IPS DF 6.9 (cell line): ENCODE measurements around the gene TAX1BP3.

Source experiments
- DNase-seq: peaks from one replicate; pipeline ENCODE4 v3.0.0-alpha.2; 2013; ENCODE audit warnings: low read depth, low spot score
- H3K27ac ChIP-seq: one replicate; pipeline ENCODE4 v1.5.1; 2013; ENCODE audit warnings: low read length, control low read depth
- H3K27me3 ChIP-seq: 2 replicates; pipeline ENCODE4 v1.6.1; 2013; ENCODE audit warnings: mild to moderate bottlenecking, low read length; ENCODE audit not compliant: control insufficient read depth, insufficient read depth
- H3K36me3 ChIP-seq: 2 replicates; pipeline ENCODE4 v1.6.1; 2013; ENCODE audit warnings: low read length; ENCODE audit not compliant: control insufficient read depth, insufficient read depth
- H3K4me1 ChIP-seq: 2 replicates; pipeline ENCODE4 v1.6.1; 2013; ENCODE audit warnings: low read length; ENCODE audit not compliant: control insufficient read depth, insufficient read depth
- H3K4me3 ChIP-seq: 2 replicates; pipeline ENCODE4 v1.5.1; 2013; ENCODE audit warnings: mild to moderate bottlenecking, low read length
- H3K9me3 ChIP-seq: 2 replicates; pipeline ENCODE4 v1.6.1; 2013; ENCODE audit warnings: low read length, inconsistent platforms; ENCODE audit not compliant: control insufficient read depth, insufficient read depth
- WGBS: extraction: QIAGEN DNeasy Blood & Tissue Kit; methylation state at CpG from one replicate; pipeline ENCODE4 v1.1.7; 2013; ENCODE audit warnings: mixed read lengths, missing lambda C conversion rate; ENCODE audit not compliant: insufficient read length, insufficient coverage; 5-methylcytosine and 5-hydroxymethylcytosine counted together

TAX1BP3 gene

DNA sequence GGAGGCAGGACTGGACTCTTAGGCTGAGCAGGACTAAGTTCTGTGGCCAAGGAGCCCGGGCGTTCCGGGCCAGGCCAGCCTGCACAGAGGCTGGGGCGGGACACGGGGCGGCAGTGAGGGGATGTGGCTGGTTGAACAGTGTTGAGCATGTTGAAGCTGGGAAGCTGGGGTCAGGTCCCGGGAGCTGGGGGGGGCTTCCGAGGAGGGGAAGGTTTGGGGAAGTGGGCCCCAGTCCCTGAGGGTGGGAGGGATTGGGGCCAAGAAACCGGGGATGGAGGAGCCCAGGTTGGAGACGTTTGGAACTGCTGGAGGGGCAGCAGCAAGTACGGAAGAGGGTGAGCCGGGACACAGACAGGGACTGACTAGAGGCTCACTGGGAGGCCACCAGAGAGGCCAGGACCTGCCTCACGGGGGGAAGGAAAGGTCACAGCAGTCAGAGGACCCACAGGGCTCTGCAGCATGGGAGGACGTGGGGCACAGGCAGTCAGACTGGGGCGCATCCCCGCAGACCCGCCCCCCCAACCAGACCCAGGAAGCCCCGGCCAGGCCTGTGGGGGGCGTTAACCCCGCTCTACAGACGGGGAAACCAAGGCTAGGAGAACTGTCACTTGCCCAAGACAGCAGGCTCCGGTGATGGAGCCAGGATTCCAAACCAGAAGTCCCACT is 9.5 kb downstream of the TAX1BP3 start:
- no CpG with 5 or more reads among the region's 22 CpGs for WGBS
- Histone ChIP-seq H3K27me3 (no peaks in the 10 kb centered on the region), H3K27ac (no peak overlapping the region), H3K9me3 (no peaks in the 10 kb centered on the region), H3K36me3 (peaks cover 9% of the 10 kb centered on the region; the same call in 1 of the 2 replicates), H3K4me1 (0 out of 2 replicates have a peak, but pooled peaks cover 2% of the 10 kb centered on the region), H3K4me3 (no peak overlapping the region)
- DNase-seq: no peak

DNA sequence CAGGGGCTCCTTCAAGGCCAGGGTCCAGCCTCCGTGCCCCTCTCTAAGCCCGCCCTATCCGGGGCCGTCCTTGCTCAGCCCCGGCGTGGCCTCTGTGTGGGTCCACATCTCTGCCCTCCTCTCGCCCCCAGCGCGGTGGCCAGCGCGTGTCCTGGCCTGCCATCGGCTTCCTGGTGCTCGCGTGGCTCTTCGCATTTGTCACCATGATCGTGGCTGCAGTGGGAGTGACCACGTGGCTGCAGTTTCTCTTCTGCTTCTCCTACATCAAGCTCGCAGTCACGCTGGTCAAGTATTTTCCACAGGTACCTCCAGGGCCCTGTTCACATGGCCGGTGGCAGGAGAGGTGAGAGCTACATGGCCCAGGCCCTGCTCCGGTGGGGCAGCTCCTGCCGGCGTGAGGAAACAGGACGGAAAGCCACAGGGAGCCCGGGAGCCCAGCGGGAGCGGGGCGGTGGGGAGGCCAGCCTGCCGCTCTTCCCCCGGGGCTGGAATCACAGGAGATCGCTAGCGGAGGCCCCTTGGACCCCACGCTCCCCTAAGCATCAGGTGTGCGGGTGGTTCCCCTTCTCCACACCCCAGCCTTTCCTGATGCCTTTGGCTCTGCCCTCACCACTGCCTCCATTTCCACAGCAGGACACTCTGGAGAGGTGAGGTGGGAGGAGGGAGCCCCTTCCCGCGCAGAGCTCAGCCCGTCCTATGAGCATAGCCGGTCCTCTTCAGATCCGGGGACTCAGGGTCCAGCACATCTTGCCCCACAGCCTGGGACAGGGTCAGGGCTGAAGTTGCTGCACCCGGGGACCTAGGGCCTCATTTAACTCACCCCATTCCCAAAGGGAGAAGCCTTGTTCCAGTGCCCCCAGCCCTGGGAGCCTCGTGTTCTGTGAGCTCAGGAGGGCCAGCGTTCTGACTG is 10.2 kb downstream of the TAX1BP3 start:
- Histone ChIP-seq H3K4me1 (0 out of 2 replicates have a peak, but pooled peaks cover 2% of the 10 kb centered on the region), H3K9me3 (no peaks in the 10 kb centered on the region), H3K36me3 (peaks cover 2% of the 10 kb centered on the region; the same call in 1 of the 2 replicates), H3K27me3 (no peaks in the 10 kb centered on the region), H3K4me3 (no peak overlapping the region), H3K27ac (no peak overlapping the region)
- WGBS: no CpG with 5 or more reads among the region's 42 CpGs
- no peak for DNase-seq

DNA sequence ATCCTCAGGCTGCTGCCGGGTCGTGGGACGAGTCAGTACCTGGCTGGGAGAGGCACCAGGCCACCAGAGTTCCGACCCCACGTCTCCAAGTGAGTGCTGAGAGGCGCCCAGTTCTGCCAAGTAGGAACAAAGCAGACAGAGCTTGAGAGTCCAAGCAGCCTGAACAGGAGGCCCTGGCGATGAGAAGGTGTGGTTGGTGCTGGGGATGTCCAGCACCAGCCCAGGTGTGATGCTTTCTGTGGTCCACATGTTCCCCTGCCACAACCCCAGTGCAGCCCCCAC is 10.8 kb downstream of the TAX1BP3 start:
- no peak for DNase-seq
- no peak overlapping the region for H3K4me3 ChIP-seq
- no peaks in the 10 kb centered on the region for H3K36me3 ChIP-seq
- no CpG with 5 or more reads among the region's 7 CpGs for WGBS
- no peak overlapping the region for H3K27ac ChIP-seq
- no peaks in the 10 kb centered on the region for H3K27me3 ChIP-seq
- no peaks in the 10 kb centered on the region for H3K9me3 ChIP-seq
- 0 out of 2 replicates have a peak, but pooled peaks cover 2% of the 10 kb centered on the region for H3K4me1 ChIP-seq

DNA sequence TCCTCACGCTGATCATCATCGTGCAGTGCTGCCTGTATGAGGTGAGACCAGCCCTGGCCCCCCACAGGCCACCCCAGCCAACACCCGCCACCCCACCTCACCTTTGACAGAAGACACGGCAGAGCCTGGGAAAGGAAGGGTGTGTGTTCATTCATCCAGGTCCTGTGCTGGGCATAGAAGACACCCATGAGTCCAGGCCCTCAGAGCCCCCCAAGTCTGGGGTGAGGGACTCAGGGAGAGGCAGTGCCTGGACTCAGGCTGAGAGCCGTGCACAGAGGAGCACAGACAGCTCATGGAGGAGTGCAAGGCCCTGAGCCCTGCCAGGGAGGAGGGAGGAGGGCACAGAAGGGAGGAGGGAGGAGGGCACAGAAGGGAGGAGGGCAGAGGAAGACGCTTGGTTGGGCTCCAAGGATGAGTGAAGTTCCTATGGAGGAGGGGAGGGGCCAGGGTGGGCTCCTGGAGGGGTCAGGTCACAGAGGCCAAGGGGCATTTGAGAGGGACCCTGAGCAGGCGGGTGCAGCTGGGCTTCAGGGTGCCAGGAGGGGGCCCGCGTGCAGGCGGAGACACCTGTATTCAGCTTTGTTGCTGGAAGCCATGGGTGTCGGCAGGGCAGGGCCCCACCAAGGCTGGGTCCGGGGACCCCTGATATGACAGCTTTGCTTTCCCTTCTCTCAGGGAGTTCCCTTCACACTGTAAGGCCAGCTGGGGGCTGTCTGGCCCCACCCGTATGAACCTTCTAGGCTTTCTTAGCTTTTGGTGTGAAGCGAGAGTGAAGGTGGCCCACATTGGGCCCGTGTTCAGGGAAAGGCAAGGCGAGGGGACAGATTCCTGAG is 11.4 kb downstream of the TAX1BP3 start:
- DNase-seq: no peak
- no peaks in the 10 kb centered on the region for H3K9me3 ChIP-seq
- no peak overlapping the region for H3K4me3 ChIP-seq
- no CpG with 5 or more reads among the region's 16 CpGs for WGBS
- H3K27me3 ChIP-seq: no peaks in the 10 kb centered on the region
- no peak overlapping the region for H3K27ac ChIP-seq
- H3K36me3 ChIP-seq: no peaks in the 10 kb centered on the region
- 0 out of 2 replicates have a peak, but pooled peaks cover 2% of the 10 kb centered on the region for H3K4me1 ChIP-seq

DNA sequence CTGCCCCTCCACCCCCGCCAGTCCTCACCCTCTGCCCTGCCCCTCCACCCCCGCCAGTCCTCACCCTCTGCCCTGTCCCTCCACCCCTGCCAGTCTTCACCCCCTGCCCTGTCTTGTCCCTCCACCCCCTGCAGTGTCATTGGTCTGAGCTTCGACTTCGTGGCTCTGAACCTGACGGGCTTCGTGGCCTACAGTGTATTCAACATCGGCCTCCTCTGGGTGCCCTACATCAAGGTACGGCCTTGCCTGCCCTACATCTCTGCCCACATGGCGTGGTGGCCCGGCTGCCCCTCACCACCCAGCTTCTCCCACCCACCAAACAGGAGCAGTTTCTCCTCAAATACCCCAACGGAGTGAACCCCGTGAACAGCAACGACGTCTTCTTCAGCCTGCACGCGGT is 12.0 kb downstream of the TAX1BP3 start:
- Histone ChIP-seq H3K4me1 (0 out of 2 replicates have a peak, but pooled peaks cover 2% of the 10 kb centered on the region), H3K27me3 (no peaks in the 10 kb centered on the region), H3K4me3 (no peak overlapping the region), H3K36me3 (no peaks in the 10 kb centered on the region), H3K27ac (no peak overlapping the region), H3K9me3 (no peaks in the 10 kb centered on the region)
- DNase-seq: no peak
- WGBS: no CpG with 5 or more reads among the region's 16 CpGs

DNA sequence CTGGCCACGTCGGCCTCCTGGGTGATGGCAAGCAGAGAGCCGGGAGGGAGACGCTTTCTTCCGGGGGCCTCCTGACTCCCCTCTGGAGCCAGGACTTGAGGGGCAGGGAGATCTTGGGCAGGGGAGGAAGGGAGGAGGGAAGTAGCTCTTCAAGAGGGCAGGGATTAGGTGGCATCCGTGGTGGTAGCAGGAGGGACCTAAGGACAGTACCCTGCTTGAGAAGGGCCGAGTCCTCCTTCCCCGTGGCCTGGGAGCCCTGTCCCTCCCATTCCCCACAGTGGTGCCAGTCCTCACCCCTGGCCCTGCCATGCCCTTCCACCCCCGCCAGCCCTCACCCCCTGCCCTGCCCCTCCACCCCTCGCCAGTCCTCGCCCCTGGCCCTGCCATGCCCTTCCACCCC is 12.6 kb downstream of the TAX1BP3 start:
- 0 out of 2 replicates have a peak, but pooled peaks cover 2% of the 10 kb centered on the region for H3K4me1 ChIP-seq
- no peaks in the 10 kb centered on the region for H3K36me3 ChIP-seq
- no peak overlapping the region for H3K4me3 ChIP-seq
- no peak overlapping the region for H3K27ac ChIP-seq
- no peaks in the 10 kb centered on the region for H3K27me3 ChIP-seq
- H3K9me3 ChIP-seq: no peaks in the 10 kb centered on the region
- DNase-seq: no peak
- no CpG with 5 or more reads among the region's 11 CpGs for WGBS

DNA sequence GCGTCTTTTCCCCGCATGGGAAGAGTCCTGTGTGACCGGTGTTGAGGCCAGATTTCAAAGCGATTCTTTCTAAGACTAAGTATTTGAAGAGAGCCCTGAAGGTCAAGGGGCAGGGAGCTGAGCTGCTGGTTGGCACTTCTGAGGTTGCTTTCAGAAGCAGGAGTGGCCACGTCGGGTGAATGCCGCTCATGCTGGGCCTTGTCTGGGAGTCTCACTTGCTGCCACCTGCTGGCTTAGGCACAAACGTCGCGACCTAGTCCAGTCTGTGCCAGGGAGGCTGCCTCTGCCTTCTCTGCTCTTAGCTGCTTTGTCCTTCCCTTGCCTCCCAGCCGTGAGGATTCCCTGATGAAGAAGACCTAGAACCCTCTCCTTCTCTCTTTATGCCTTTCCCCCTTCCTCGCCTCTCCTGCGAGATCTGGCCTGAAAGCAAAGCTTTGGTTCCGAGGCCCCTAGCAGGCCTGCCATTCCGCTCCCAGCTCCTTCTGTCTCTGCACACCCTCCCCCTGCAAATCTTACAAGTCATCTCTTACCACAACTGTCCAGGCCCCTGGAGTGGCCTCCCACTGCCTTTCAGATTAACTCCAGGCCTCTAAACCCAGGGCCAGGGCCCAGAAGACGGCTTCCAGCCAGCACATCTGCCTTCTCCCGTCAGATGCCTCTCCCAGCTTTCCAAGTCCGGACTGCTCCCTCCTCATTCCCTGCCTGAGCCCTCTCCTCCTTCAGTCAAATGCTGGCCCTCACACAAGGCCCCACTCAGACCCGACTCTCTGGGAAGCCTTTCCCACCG is 20.4 kb downstream of the TAX1BP3 start:
- 0 out of 2 replicates have a peak, but pooled peaks cover 2% of the 10 kb centered on the region for H3K36me3 ChIP-seq
- no peaks in the 10 kb centered on the region for H3K27me3 ChIP-seq
- H3K27ac ChIP-seq: no peak overlapping the region
- H3K9me3 ChIP-seq: no peaks in the 10 kb centered on the region
- no peak for DNase-seq
- H3K4me3 ChIP-seq: no peak overlapping the region
- WGBS: no CpG with 5 or more reads among the region's 20 CpGs
- no peaks in the 10 kb centered on the region for H3K4me1 ChIP-seq

DNA sequence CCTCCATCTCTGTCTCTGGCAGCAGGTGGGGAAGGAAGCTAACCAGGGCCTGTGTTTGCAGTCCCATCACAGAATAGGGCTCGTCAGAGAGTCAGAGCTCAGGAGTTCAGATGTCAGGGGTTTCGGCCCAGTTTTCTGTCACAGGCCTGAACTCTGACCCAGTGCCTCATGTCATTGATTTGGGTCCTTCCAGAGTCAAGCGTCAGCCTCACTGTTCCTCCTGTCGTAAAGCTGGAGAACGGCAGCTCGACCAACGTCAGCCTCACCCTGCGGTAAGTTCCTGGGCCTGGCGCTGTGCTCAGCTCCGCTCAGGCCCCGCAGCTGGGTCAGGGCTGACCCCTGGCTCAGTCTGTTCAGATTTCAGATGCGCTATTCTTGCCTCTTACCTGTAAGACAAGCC is 21.1 kb downstream of the TAX1BP3 start:
- Histone ChIP-seq H3K27me3 (no peaks in the 10 kb centered on the region), H3K36me3 (0 out of 2 replicates have a peak, but pooled peaks cover 2% of the 10 kb centered on the region), H3K4me3 (no peak overlapping the region), H3K9me3 (no peaks in the 10 kb centered on the region), H3K27ac (no peak overlapping the region), H3K4me1 (no peaks in the 10 kb centered on the region)
- WGBS: no CpG with 5 or more reads among the region's 12 CpGs
- DNase-seq: no peak

DNA sequence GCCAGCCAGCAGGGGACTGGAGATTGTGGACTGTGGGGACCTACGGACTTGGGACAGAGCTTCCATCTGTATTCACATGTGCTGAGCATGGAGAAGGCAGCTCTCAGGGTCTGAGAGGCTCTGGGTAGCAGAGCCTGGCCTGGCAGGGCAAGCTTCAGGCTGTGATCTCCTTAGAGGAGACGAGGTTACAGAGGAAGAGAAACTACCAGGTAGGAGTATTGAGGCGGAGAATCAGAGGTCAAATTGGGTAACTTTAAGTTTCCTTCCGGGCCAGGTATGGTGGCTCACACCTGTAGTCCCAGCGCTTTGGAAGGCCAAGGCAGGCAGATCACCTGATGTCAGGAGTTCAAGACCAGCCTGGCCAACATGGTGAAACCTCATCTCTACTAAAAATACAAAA is 23.1 kb downstream of the TAX1BP3 start:
- H3K9me3 ChIP-seq: no peaks in the 10 kb centered on the region
- whole genome bisulfite sequencing: no CpG with 5 or more reads among the region's 5 CpGs

More for the DNA sequence above, 23.1 kb downstream of the TAX1BP3 start:
- Histone ChIP-seq H3K27ac (no peak overlapping the region), H3K4me1 (peaks cover 3% of the 10 kb centered on the region; the same call in 1 of the 2 replicates), H3K36me3 (0 out of 2 replicates have a peak, but pooled peaks cover 2% of the 10 kb centered on the region), H3K4me3 (no peak overlapping the region), H3K27me3 (no peaks in the 10 kb centered on the region)
- no peak for DNase-seq
